Measurements from ENCODE around the gene ABCF2.

Gene ABCF2

GRCh38 chr7:151272877-151273276 is 45.9 kb upstream of the ABCF2 start:
- TF ChIP-seq CTCF (IDR thresholded peaks at IDR 0.05; ENCODE audit: unreplicated experiment in 3 of 3): no peak
- H3K4me1 Mint-ChIP-seq: peaks cover 29% of the 10 kb centered on the region
- no peak overlapping the region for H3K4me3 Mint-ChIP-seq
- H3K27ac Mint-ChIP-seq: no peak overlapping the region
- no peaks in the 10 kb centered on the region for H3K9me3 Mint-ChIP-seq
- H3K36me3 Mint-ChIP-seq (ENCODE audit: low read depth): no peaks in the 10 kb centered on the region
- H3K27me3 Mint-ChIP-seq (ENCODE audit: low read depth): peaks cover 21% of the 10 kb centered on the region

DNA sequence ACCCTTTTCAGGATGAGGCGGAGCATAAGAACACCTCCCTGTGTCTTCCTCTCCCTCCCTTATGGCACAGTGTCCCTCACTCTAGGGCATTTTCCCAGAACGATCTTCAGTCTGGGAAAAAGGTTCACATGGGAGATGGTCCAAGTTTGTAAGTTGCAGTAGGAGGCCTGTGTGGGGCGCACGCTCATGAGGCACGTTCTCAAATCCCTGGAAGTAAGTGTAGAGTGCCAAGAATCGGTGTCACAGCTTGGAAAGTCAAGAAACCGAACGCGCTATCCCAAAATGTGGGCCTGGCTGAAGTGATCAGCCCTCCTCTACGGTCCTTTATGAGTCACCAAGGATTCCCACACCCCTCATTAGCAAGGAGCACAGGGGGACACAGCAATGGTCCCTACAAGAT is 45.4 kb upstream of the ABCF2 start:
- TF ChIP-seq CTCF (IDR thresholded peaks at IDR 0.05; ENCODE audit: unreplicated experiment in 3 of 3): no peak
- H3K36me3 Mint-ChIP-seq (ENCODE audit: low read depth): no peaks in the 10 kb centered on the region
- no peaks in the 10 kb centered on the region for H3K9me3 Mint-ChIP-seq
- peaks cover 21% of the 10 kb centered on the region for H3K27me3 Mint-ChIP-seq (ENCODE audit: low read depth)
- peaks cover 27% of the 10 kb centered on the region for H3K4me1 Mint-ChIP-seq
- no peak overlapping the region for H3K27ac Mint-ChIP-seq
- H3K4me3 Mint-ChIP-seq: no peak overlapping the region

DNA sequence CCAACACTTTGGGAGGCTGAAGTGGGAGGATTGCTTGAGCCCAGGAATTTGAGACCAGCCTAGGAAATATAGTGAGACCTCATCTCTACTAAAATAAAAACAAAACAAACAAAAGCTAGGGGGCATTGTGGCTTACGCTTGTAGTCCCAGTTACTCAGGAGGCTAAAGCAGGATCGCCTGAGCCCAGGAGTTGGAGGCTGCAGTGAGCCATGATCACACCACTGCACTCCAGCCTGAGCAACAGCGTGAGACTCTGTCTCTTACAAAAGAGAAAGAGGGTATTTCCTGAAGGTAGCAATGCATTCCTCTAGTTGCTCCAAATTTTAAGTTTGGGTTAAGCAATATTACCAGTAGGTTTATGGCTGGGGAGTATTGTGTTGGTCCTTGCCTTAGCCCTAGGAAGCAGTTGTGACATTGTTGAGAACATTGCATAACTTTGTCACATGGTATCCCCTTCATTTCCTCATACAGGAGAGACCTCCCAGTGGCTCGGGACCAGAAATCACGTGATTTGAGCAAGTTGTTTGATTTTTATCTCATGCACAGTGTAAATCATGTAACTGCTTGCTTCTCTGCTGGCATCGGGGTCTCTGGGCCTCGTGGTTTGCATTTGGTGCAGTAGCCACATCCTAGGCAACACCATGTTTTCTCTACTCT is 44.8 kb upstream of the ABCF2 start:
- Mint-ChIP-seq H3K27me3 (ENCODE audit: low read depth) (peaks cover 21% of the 10 kb centered on the region), H3K36me3 (ENCODE audit: low read depth) (no peaks in the 10 kb centered on the region), H3K4me1 (peaks cover 23% of the 10 kb centered on the region), H3K27ac (no peak overlapping the region), H3K9me3 (no peaks in the 10 kb centered on the region), H3K4me3 (no peak overlapping the region)
- no peak for TF ChIP-seq CTCF (IDR thresholded peaks at IDR 0.05; ENCODE audit: unreplicated experiment in 3 of 3)

DNA sequence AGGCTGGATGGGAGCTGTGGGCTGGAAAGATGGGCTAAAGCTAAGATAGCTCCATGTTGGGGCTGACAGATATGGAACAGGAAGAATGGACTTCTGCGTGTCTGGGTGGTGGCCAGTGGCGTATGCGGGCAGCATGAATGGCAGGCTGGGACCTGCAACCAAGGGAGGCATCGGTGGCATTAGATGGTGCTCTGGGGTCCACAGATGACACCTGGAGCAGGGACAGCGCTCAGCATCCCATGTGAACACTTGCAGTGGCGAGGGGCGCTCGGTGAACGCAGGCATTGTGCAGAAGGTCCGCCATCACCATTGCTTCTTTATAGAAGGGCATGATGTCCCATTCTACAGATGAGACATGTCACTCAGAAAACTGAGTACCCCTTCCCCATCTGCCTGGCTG is 42.5 kb upstream of the ABCF2 start:
- Mint-ChIP-seq H3K9me3 (no peaks in the 10 kb centered on the region), H3K4me1 (peaks cover 21% of the 10 kb centered on the region), H3K4me3 (no peak overlapping the region), H3K36me3 (ENCODE audit: low read depth) (no peaks in the 10 kb centered on the region), H3K27me3 (ENCODE audit: low read depth) (peaks cover 11% of the 10 kb centered on the region), H3K27ac (no peak overlapping the region)
- TF ChIP-seq CTCF (IDR thresholded peaks at IDR 0.05; ENCODE audit: unreplicated experiment in 3 of 3): no peak

DNA sequence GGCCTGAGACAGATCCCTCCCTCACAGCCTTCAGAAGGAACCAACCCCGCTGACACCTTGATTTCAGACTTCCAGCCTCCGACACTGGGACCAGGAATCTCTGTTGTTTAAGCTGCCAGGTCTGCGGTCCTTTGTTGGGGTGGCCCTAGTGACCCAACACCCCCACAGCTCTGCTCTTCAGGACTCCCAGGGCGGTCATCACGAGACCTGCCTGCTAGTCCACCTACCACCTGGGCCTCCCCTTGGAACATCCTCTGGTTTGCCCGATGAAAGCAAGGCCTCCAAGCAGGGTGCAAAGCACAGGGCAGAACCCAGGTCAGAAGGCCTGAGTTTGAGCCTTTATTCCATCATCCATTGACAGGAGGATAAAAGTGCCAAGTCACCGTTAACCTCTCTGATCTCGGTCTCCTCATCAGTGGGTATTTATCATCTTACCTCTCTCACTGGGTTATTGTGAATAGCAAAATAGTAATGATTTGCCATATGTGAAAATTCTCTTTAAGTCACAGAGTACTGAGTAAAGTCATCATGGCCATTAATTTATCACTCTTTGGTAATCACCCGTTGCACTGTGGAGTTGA is 38.4 kb upstream of the ABCF2 start:
- no peak for TF ChIP-seq CTCF (IDR thresholded peaks at IDR 0.05; ENCODE audit: unreplicated experiment in 3 of 3)
- no peak overlapping the region for H3K27ac Mint-ChIP-seq
- no peaks in the 10 kb centered on the region for H3K9me3 Mint-ChIP-seq
- peaks cover 24% of the 10 kb centered on the region for H3K4me1 Mint-ChIP-seq
- peaks cover 20% of the 10 kb centered on the region for H3K27me3 Mint-ChIP-seq (ENCODE audit: low read depth)
- no peak overlapping the region for H3K4me3 Mint-ChIP-seq
- no peaks in the 10 kb centered on the region for H3K36me3 Mint-ChIP-seq (ENCODE audit: low read depth)

- Mint-ChIP-seq H3K4me1 (peaks cover 17% of the 10 kb centered on the region), H3K27me3 (ENCODE audit: low read depth) (peaks cover 21% of the 10 kb centered on the region), H3K9me3 (no peaks in the 10 kb centered on the region), H3K4me3 (no peak overlapping the region), H3K27ac (no peak overlapping the region), H3K36me3 (ENCODE audit: low read depth) (no peaks in the 10 kb centered on the region)
- TF ChIP-seq CTCF (IDR thresholded peaks at IDR 0.05; ENCODE audit: unreplicated experiment in 3 of 3): no peak
These were observed 37.6 kb upstream of the ABCF2 start for GRCh38 chr7:151264615-151265014.

Data from nephron (organoid).